IMR-90 (cell line): ENCODE data around the gene MXD4. TPM values are rescaled to one million over a fixed set of nuclear protein-coding genes. Genes with fewer than 3 reads are reported as not detected.

Experiments
- ATAC-seq: fragments of 200-7000 bp; cut with Tn5 transposase; 2 replicates; pipeline ENCODE4 v1.9.1; 2020; ENCODE audit warnings: low read depth, mild to moderate bottlenecking, moderate library complexity
- BruUV-seq: library from RNA; stranded (reverse); fragments of 400-500 nt; replicated peaks from 2 replicates; lab custom pipeline; 2021; lab: Mats Ljungman, UMichigan
- CTCF ChIA-PET: fragments of 300-600 bp; formaldehyde crosslinking; extraction: SDS; loops from one replicate; lab custom pipeline; 2021; ENCODE audit warnings: antibody characterized with exemption; lab: Yijun Ruan, JAX
- POLR2A ChIA-PET: fragments of 300-600 bp; sonication (Branson Sonifier 250); formaldehyde crosslinking; loops from one replicate; lab custom pipeline; 2022; ENCODE audit warnings: antibody characterized with exemption; ENCODE audit not compliant: unreplicated experiment; lab: Charles Lee
- DNase-seq: peaks from one replicate; pipeline ENCODE4 v3.0.0; 2013
- H2AFZ ChIP-seq: replicated peaks from 2 replicates; pipeline ENCODE3; 2013; ENCODE audit warnings: low read length, mild to moderate bottlenecking; ENCODE audit not compliant: poor library complexity
- H2AK5ac ChIP-seq: 2 replicates; pipeline ENCODE4 v1.6.1; 2013; ENCODE audit warnings: low read depth, low read length, inconsistent platforms
- H2AK9ac ChIP-seq: replicated peaks from 2 replicates; pipeline ENCODE3; 2013; ENCODE audit warnings: mild to moderate bottlenecking, low read depth, low read length, moderate library complexity; ENCODE audit not compliant: poor library complexity
- H2BK120ac ChIP-seq: 2 replicates; pipeline ENCODE4 v1.6.1; 2013; ENCODE audit warnings: low read depth, low read length, inconsistent platforms
- H2BK15ac ChIP-seq: 3 replicates; pipeline ENCODE4 v1.6.1; 2013; ENCODE audit warnings: low read depth, low read length, inconsistent platforms
- H2BK20ac ChIP-seq: 2 replicates; pipeline ENCODE4 v1.6.1; 2013; ENCODE audit warnings: low read depth, mild to moderate bottlenecking, inconsistent platforms, low read length, moderate library complexity
- H2BK5ac ChIP-seq: 2 replicates; pipeline ENCODE4 v1.6.1; 2013; ENCODE audit warnings: mild to moderate bottlenecking, low read depth, low read length, inconsistent platforms; ENCODE audit not compliant: poor library complexity, severe bottlenecking
- H3K14ac ChIP-seq: replicated peaks from 2 replicates; pipeline ENCODE4 v1.6.1; 2013; ENCODE audit warnings: low read depth, low read length, inconsistent platforms
- H3K18ac ChIP-seq: 2 replicates; pipeline ENCODE4 v1.6.1; 2013; ENCODE audit warnings: low read depth, low read length, control low read depth
- H3K23ac ChIP-seq: 2 replicates; pipeline ENCODE4 v1.6.1; 2013; ENCODE audit warnings: low read depth, low read length, inconsistent platforms
- H3K27ac ChIP-seq: 2 replicates; pipeline ENCODE4 v1.5.1; 2013; ENCODE audit warnings: mild to moderate bottlenecking, control low read depth, low read length; ENCODE audit not compliant: insufficient read depth
- H3K27me3 ChIP-seq: 2 replicates; pipeline ENCODE4 v1.6.1; 2013; ENCODE audit warnings: low read length; ENCODE audit not compliant: control insufficient read depth, insufficient read depth
- H3K36me3 ChIP-seq: 2 replicates; pipeline ENCODE4 v1.6.1; 2013; ENCODE audit warnings: low read length, mixed read lengths; ENCODE audit not compliant: control insufficient read depth, insufficient read depth
- H3K4ac ChIP-seq: 2 replicates; pipeline ENCODE4 v1.6.1; 2013; ENCODE audit warnings: low read depth, low read length, inconsistent platforms
- H3K4me1 ChIP-seq: 2 replicates; pipeline ENCODE4 v1.6.1; 2013; ENCODE audit warnings: low read length, mixed read lengths; ENCODE audit not compliant: control insufficient read depth, insufficient read depth
- H3K4me2 ChIP-seq: 2 replicates; pipeline ENCODE4 v1.6.1; 2013; ENCODE audit warnings: low read depth, mild to moderate bottlenecking, control low read depth, low read length, moderate library complexity
- H3K4me3 ChIP-seq: 2 replicates; pipeline ENCODE4 v1.5.1; 2013; ENCODE audit warnings: low read depth, mild to moderate bottlenecking, control low read depth, low read length, moderate library complexity; ENCODE audit not compliant: insufficient read depth
- H3K56ac ChIP-seq: 2 replicates; pipeline ENCODE4 v1.6.1; 2013; ENCODE audit warnings: low read length, inconsistent platforms; ENCODE audit not compliant: insufficient read depth; ENCODE audit errors: extremely low read depth
- H3K79me1 ChIP-seq, 2 experiments: 2 replicates each; pipeline ENCODE4 v1.6.1; 2013; ENCODE audit warnings: low read length in 2 of 2, inconsistent platforms in 1 of 2, low read depth in 1 of 2
- H3K9ac ChIP-seq: 2 replicates; pipeline ENCODE4 v1.6.1; 2013; ENCODE audit warnings: low read depth, low read length, control low read depth
- H3K9me1 ChIP-seq: 2 replicates; pipeline ENCODE4 v1.6.1; 2013; ENCODE audit warnings: low read length, inconsistent platforms; ENCODE audit not compliant: insufficient read depth
- H3K9me3 ChIP-seq: 2 replicates; pipeline ENCODE4 v1.6.1; 2013; ENCODE audit warnings: low read length; ENCODE audit not compliant: control insufficient read depth, insufficient read depth
- H4K20me1 ChIP-seq: 2 replicates; pipeline ENCODE4 v1.6.1; 2013; ENCODE audit warnings: low read length, inconsistent platforms; ENCODE audit not compliant: insufficient read depth
- H4K5ac ChIP-seq: 2 replicates; pipeline ENCODE4 v1.6.1; 2013; ENCODE audit warnings: mild to moderate bottlenecking, low read depth, low read length, control low read depth
- H4K8ac ChIP-seq, 2 experiments: 2 replicates each; pipeline ENCODE4 v1.6.1; 2013; ENCODE audit warnings: low read depth in 2 of 2, low read length in 2 of 2, control low read depth in 1 of 2, inconsistent platforms in 1 of 2
- H4K91ac ChIP-seq: 2 replicates; pipeline ENCODE4 v1.6.1; 2013; ENCODE audit warnings: low read depth, low read length, inconsistent platforms; ENCODE audit not compliant: insufficient read depth
- BHLHE40 ChIP-seq: fragments of 150-350 bp; IDR thresholded peaks from 2 replicates; pipeline ENCODE4 v1.6.1; 2016; ENCODE audit warnings: mild to moderate bottlenecking, low read depth, low read length
- CEBPB ChIP-seq: IDR thresholded peaks from 2 replicates; pipeline ENCODE4 v1.6.1; 2012; ENCODE audit warnings: low read depth, low read length, improper control_type of control experiment
- CHD1 ChIP-seq: IDR thresholded peaks from 2 replicates; pipeline ENCODE4 v1.6.1; 2012; ENCODE audit warnings: low read depth, low read length, improper control_type of control experiment
- CTCF ChIP-seq: conservative IDR thresholded peaks from 2 replicates; pipeline ENCODE4 v1.5.1; 2012; ENCODE audit warnings: mild to moderate bottlenecking, low read depth, low read length, improper control_type of control experiment
- ELK1 ChIP-seq: fragments of 150-350 bp; IDR thresholded peaks from 2 replicates; pipeline ENCODE4 v1.6.1; 2016; ENCODE audit warnings: low read depth, mild to moderate bottlenecking, low read length, moderate library complexity, borderline replicate concordance
- FOS ChIP-seq: fragments of 150-350 bp; IDR thresholded peaks from 2 replicates; pipeline ENCODE4 v1.6.1; 2016; ENCODE audit warnings: low read depth, low read length
- MAFK ChIP-seq: IDR thresholded peaks from 2 replicates; pipeline ENCODE4 v1.6.1; 2012; ENCODE audit warnings: low read depth, low read length, improper control_type of control experiment
- MAZ ChIP-seq: IDR thresholded peaks from 2 replicates; pipeline ENCODE4 v1.6.1; 2012; ENCODE audit warnings: low read depth, mild to moderate bottlenecking, low read length, improper control_type of control experiment, moderate library complexity, borderline replicate concordance
- MXI1 ChIP-seq: IDR thresholded peaks from 2 replicates; pipeline ENCODE4 v1.6.1; 2012; ENCODE audit warnings: low read depth, mild to moderate bottlenecking, low read length, moderate library complexity, borderline replicate concordance
- NFE2L2 ChIP-seq: fragments of 150-350 bp; IDR thresholded peaks from 2 replicates; pipeline ENCODE4 v1.6.1; 2016; ENCODE audit warnings: low read depth, mild to moderate bottlenecking, low read length
- POLR2A ChIP-seq: IDR thresholded peaks from 2 replicates; pipeline ENCODE4 v1.6.1; 2012; ENCODE audit warnings: mild to moderate bottlenecking, low read depth, low read length
- RAD21 ChIP-seq: IDR thresholded peaks from 2 replicates; pipeline ENCODE4 v1.6.1; 2012; ENCODE audit warnings: low read length, improper control_type of control experiment
- RCOR1 ChIP-seq: IDR thresholded peaks from 2 replicates; pipeline ENCODE4 v1.6.1; 2012; ENCODE audit warnings: mild to moderate bottlenecking, low read length, improper control_type of control experiment; ENCODE audit not compliant: insufficient replicate concordance
- RFX5 ChIP-seq: IDR thresholded peaks from 2 replicates; pipeline ENCODE4 v1.8.0; 2012; ENCODE audit warnings: low read depth, mild to moderate bottlenecking, low read length, moderate library complexity
- SMC3 ChIP-seq: fragments of 150-350 bp; IDR thresholded peaks from 2 replicates; pipeline ENCODE4 v1.6.1; 2016; ENCODE audit warnings: low read depth, mild to moderate bottlenecking, antibody characterized with exemption, low read length, moderate library complexity
- USF2 ChIP-seq: fragments of 150-350 bp; IDR thresholded peaks from 2 replicates; pipeline ENCODE4 v1.6.1; 2017; ENCODE audit warnings: mild to moderate bottlenecking, antibody characterized with exemption, low read length, low read depth
- WGBS, 2 experiments: methylation state at CpG; one replicate each; pipeline versions ENCODE4 v1.1.5 to v1.1.7; 2013; ENCODE audit warnings: missing lambda C conversion rate in 2 of 2; ENCODE audit not compliant: insufficient read length in 1 of 2; ENCODE audit errors: extremely low coverage in 2 of 2; 5-methylcytosine and 5-hydroxymethylcytosine counted together
- dilution Hi-C: fragments of 300-500 bp; cut with HindIII; formaldehyde crosslinking; loops from one replicate; pipeline ENCODE4 v1.14.3; 2018; ENCODE audit warnings: low sequenced_read_pairs; ENCODE audit not compliant: unreplicated experiment
- in situ Hi-C: fragments of 300-500 bp; cut with MboI; formaldehyde crosslinking; loops from 3 replicates; pipeline ENCODE4 v1.14.3; 2019; ENCODE audit warnings: low sequenced_read_pairs, inconsistent platforms, mixed read lengths
- intact Hi-C: fragments of 100-400 bp; cut with micrococcal nuclease; formaldehyde crosslinking; loops from 2 replicates; pipeline ENCODE4 v1.10.0; 2022
- polyA plus RNA-seq, 3 experiments: library from polyadenylated mRNA; depleted of rRNA; stranded (reverse); fragments of >200 nt; gene quantifications; 2 replicates each; pipeline ENCODE4 v1.2.3, GENCODE V29; 2012; ENCODE audit warnings: low replicate concordance in 1 of 3
- total RNA-seq: library from RNA; depleted of rRNA; stranded (reverse); fragments of >200 nt; gene quantifications from 2 replicates; pipeline ENCODE4 v1.2.3, GENCODE V29; 2012

MXD4 gene
- total and polyA plus RNA-seq, 2 of the 4 experiments (the other 2 are of a cell fraction) = 22.8 to 54.4 TPM

GRCh38 chr4:2305766-2306501, 44.0 kb upstream of the MXD4 start:
- ATAC-seq = peak; percentile 51
- ChIA-PET CTCF (no interaction called here), POLR2A (no interaction called here)
- Histone ChIP-seq H3K27me3 (peaks cover 13% of the 10 kb centered on the region), H3K23ac (no peak overlapping the region), H3K9me1 (no peaks in the 10 kb centered on the region), H2AFZ (no peak overlapping the region), H3K36me3 (no peaks in the 10 kb centered on the region), H4K20me1 (no peaks in the 10 kb centered on the region), H4K91ac (no peak overlapping the region), H3K4me1 (peaks cover 2% of the 10 kb centered on the region; the same call in 1 of the 2 replicates), H2AK5ac (no peak overlapping the region), H3K4ac (no peak overlapping the region), H3K18ac (no peak overlapping the region), H3K14ac (no peak overlapping the region), H4K5ac (no peak overlapping the region), H3K79me1 (no peaks in the 10 kb centered on the region), H4K8ac (no peak overlapping the region), H3K9ac (no peak overlapping the region), H3K4me3 (no peak overlapping the region), H2BK20ac (no peak overlapping the region), H3K9me3 (peaks cover 14% of the 10 kb centered on the region), H2BK15ac (no peak overlapping the region), H3K56ac (no peak overlapping the region), H3K4me2 (no peak overlapping the region), H2BK5ac (no peak overlapping the region), H2BK120ac (no peak overlapping the region), H2AK9ac (no peak overlapping the region), H3K27ac (no peak overlapping the region)
- in situ Hi-C loops = no loop called here
- intact Hi-C loops = no loop called here
- 80% methylated on average over 2 of the region's 11 CpGs; no CpG with 5 or more reads in 1 of the 2 experiments for WGBS, 2 experiments
- dilution Hi-C loops = no loop called here
- no peak for TF ChIP-seq CEBPB
- no peak for TF ChIP-seq NFE2L2
- no peak for TF ChIP-seq BHLHE40
- TF ChIP-seq RFX5 = no peak
- no peak for TF ChIP-seq POLR2A
- no peak for TF ChIP-seq FOS
- no peak for TF ChIP-seq USF2
- TF ChIP-seq RCOR1 = no peak
- no peak for TF ChIP-seq MAFK
- no peak for TF ChIP-seq RAD21
- TF ChIP-seq MXI1 = no peak
- no peak for TF ChIP-seq ELK1
- no peak for TF ChIP-seq CTCF
- no peak for TF ChIP-seq MAZ
- no peak for TF ChIP-seq SMC3
- no peak for TF ChIP-seq CHD1
- DNase-seq = no peak
- no TSS peak for BruUV-seq
